GM12878 (cell line): ENCODE results near the gene AKNA. TPM values are rescaled to one million over a fixed set of nuclear protein-coding genes. Genes with fewer than 3 reads are reported as not detected.
A peak's percentile ranks its signal among the peaks of the same experiment; 100 is the strongest.

Experiments
- ATAC-seq: fragments of 200-7000 bp; cut with Tn5 transposase; 3 replicates; pipeline ENCODE4 v1.9.1; 2020; ENCODE audit warnings: mild to moderate bottlenecking, moderate library complexity
- BruUV-seq: library from RNA; stranded (reverse); fragments of 400-500 nt; replicated peaks from 2 replicates; lab custom pipeline; 2021; lab: Mats Ljungman, UMichigan
- CTCF ChIA-PET: fragments of 300-600 bp; sonication (Branson Sonifier 250); formaldehyde crosslinking; extraction: SDS; loops from one replicate; lab custom pipeline; 2021; ENCODE audit warnings: inconsistent platforms; lab: Yijun Ruan, JAX
- POLR2A ChIA-PET: fragments of 350-600 bp; formaldehyde crosslinking; extraction: SDS; loops from one replicate; lab custom pipeline; 2021; ENCODE audit warnings: inconsistent platforms; lab: Charles Lee
- RAD21 ChIA-PET: fragments of 300-600 bp; sonication (Branson Sonifier 250); formaldehyde crosslinking; loops from one replicate; lab custom pipeline; 2023; ENCODE audit warnings: antibody characterized with exemption; ENCODE audit not compliant: unreplicated experiment; lab: Charles Lee
- SMC1A ChIA-PET: fragments of 300-600 bp; sonication (Branson Sonifier 250); formaldehyde crosslinking; loops from one replicate; lab custom pipeline; 2023; ENCODE audit not compliant: unreplicated experiment, uncharacterized antibody; lab: Charles Lee
- DNase-seq: peaks from one replicate; pipeline ENCODE4 v3.0.0-alpha.2; 2011; ENCODE audit warnings: low read depth, low spot score
- FAIRE-seq: peaks from 3 replicates; lab custom pipeline; 2011; peaks lifted over from hg19 to GRCh38; lab: Jason Lieb, UNC
- H2AFZ ChIP-seq: 2 replicates; pipeline ENCODE4 v1.6.0; 2011; ENCODE audit warnings: low read depth, low read length, control low read depth; ENCODE audit not compliant: control insufficient read depth
- H3K27ac ChIP-seq: 2 replicates; pipeline ENCODE4 v1.5.1; 2011; ENCODE audit warnings: control low read depth; ENCODE audit not compliant: control insufficient read depth, insufficient read depth
- H3K27me3 ChIP-seq, 2 experiments: replicated peaks in 1 of 2; 2 replicates each; pipeline versions ENCODE4 v1.6.0 to v1.6.1; 2011; ENCODE audit warnings: low read length in 1 of 2; ENCODE audit not compliant: control insufficient read depth in 2 of 2, insufficient read depth in 2 of 2
- H3K36me3 ChIP-seq, 2 experiments: 2 replicates each; pipeline ENCODE4 v1.5.1; 2011; ENCODE audit warnings: low read length in 1 of 2; ENCODE audit not compliant: control insufficient read depth in 2 of 2, insufficient read depth in 2 of 2
- H3K4me1 ChIP-seq: 2 replicates; pipeline ENCODE4 v1.6.1; 2011; ENCODE audit warnings: mild to moderate bottlenecking, low read length, moderate library complexity, mixed read lengths; ENCODE audit not compliant: control insufficient read depth, insufficient read depth
- H3K4me2 ChIP-seq: 2 replicates; pipeline ENCODE4 v1.6.0; 2011; ENCODE audit warnings: control low read depth; ENCODE audit not compliant: control insufficient read depth, insufficient read depth
- H3K4me3 ChIP-seq: fragments of 200-600 bp; sonication (generic); 2 replicates; pipeline ENCODE4 v1.5.1; 2016
- H3K79me2 ChIP-seq: 2 replicates; pipeline ENCODE4 v1.6.0; 2011; ENCODE audit warnings: low read length; ENCODE audit not compliant: control insufficient read depth, insufficient read depth
- H3K9ac ChIP-seq: 2 replicates; pipeline ENCODE4 v1.8.0; 2011; ENCODE audit warnings: low read length, control low read depth, mixed read lengths; ENCODE audit not compliant: control insufficient read depth, insufficient read depth
- H3K9me3 ChIP-seq: replicated peaks from 3 replicates; pipeline ENCODE4 v1.5.1; 2011; ENCODE audit warnings: mild to moderate bottlenecking, low read length; ENCODE audit not compliant: control insufficient read depth, insufficient read depth
- H4K20me1 ChIP-seq: 2 replicates; pipeline ENCODE4 v1.6.0; 2011; ENCODE audit not compliant: control insufficient read depth, insufficient read depth
- HDAC6 ChIP-seq: fragments of 200-600 bp; sonication (generic); IDR thresholded peaks from one replicate; pipeline ENCODE4 v1.8.0; 2017; ENCODE audit warnings: antibody characterized with exemption; ENCODE audit not compliant: unreplicated experiment
- POLR2A ChIP-seq: IDR thresholded peaks from 2 replicates; pipeline ENCODE4 v1.6.1; 2011; ENCODE audit warnings: low read depth, mild to moderate bottlenecking, low read length
- RB1 ChIP-seq: fragments of 450-650 bp; formaldehyde crosslinking; IDR thresholded peaks from 2 replicates; pipeline ENCODE4 v1.6.1; 2017; ENCODE audit warnings: mild to moderate bottlenecking, borderline replicate concordance
- WGBS: methylation state at CpG from one replicate; pipeline ENCODE4 v1.1.6; 2016; ENCODE audit warnings: low lambda C conversion rate; ENCODE audit not compliant: insufficient replicate concordance, insufficient coverage; ENCODE audit errors: missing lambda C conversion rate; 5-methylcytosine and 5-hydroxymethylcytosine counted together
- in situ Hi-C: fragments of 300-500 bp; cut with MboI; formaldehyde crosslinking; loops from 9 replicates; pipeline ENCODE4 v1.14.3; 2018; ENCODE audit warnings: mixed read lengths
- intact Hi-C: fragments of 100-400 bp; cut with micrococcal nuclease; formaldehyde crosslinking; loops from one replicate; pipeline ENCODE4 v1.14.2; 2022; ENCODE audit not compliant: unreplicated experiment
- polyA plus RNA-seq, 11 experiments: library from polyadenylated mRNA; depleted of rRNA in 4 of 11; unstranded in 6 of 11; stranded (reverse) in 5 of 11; fragments of >200 nt; fragmentation: Nextera tagmentation in 4 of 11; fragmentation: Illumina TruSeq in 1 of 11; extraction: Ambion mirVana in 4 of 11; extraction: Trizol in 1 of 11; gene quantifications; 1 replicate in 1 of 11; 2 replicates in 10 of 11; pipeline versions ENCODE4 v1.2.1 to v1.2.3, GENCODE V29; 2011 to 2016; ENCODE audit warnings: inconsistent platforms in 2 of 11, missing spikeins in 2 of 11, low read depth in 1 of 11
- total RNA-seq, 4 experiments: library from RNA; depleted of rRNA in 3 of 4; stranded (reverse); fragments of >200 nt in 3 of 4; fragmentation: Illumina TruSeq in 1 of 4; extraction: Trizol in 1 of 4; gene quantifications; 2 replicates each; pipeline versions ENCODE4 v1.2.1 to v1.2.3, GENCODE V29; 2013 to 2021
- TF ChIP-seq, protein P1 (sequence below): fragments of 450-650 bp; IDR thresholded peaks from 2 replicates; pipeline ENCODE4 v1.6.1; 2017; ENCODE audit warnings: mild to moderate bottlenecking, moderate library complexity

AKNA gene
- total and polyA plus RNA-seq, 10 of the 15 experiments (the other 5 are each of a cell fraction or from before 2014, with no cell fraction given) = 1.6 to 132 (median 35.3) TPM

- TF ChIP-seq, protein P1, sequence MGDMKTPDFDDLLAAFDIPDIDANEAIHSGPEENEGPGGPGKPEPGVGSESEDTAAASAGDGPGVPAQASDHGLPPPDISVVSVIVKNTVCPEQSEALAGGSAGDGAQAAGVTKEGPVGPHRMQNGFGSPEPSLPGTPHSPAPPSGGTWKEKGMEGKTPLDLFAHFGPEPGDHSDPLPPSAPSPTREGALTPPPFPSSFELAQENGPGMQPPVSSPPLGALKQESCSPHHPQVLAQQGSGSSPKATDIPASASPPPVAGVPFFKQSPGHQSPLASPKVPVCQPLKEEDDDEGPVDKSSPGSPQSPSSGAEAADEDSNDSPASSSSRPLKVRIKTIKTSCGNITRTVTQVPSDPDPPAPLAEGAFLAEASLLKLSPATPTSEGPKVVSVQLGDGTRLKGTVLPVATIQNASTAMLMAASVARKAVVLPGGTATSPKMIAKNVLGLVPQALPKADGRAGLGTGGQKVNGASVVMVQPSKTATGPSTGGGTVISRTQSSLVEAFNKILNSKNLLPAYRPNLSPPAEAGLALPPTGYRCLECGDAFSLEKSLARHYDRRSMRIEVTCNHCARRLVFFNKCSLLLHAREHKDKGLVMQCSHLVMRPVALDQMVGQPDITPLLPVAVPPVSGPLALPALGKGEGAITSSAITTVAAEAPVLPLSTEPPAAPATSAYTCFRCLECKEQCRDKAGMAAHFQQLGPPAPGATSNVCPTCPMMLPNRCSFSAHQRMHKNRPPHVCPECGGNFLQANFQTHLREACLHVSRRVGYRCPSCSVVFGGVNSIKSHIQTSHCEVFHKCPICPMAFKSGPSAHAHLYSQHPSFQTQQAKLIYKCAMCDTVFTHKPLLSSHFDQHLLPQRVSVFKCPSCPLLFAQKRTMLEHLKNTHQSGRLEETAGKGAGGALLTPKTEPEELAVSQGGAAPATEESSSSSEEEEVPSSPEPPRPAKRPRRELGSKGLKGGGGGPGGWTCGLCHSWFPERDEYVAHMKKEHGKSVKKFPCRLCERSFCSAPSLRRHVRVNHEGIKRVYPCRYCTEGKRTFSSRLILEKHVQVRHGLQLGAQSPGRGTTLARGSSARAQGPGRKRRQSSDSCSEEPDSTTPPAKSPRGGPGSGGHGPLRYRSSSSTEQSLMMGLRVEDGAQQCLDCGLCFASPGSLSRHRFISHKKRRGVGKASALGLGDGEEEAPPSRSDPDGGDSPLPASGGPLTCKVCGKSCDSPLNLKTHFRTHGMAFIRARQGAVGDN = peak; percentile 37; the same call in 1 of the 2 replicates
- TF ChIP-seq HDAC6 = no peak
Observed at GRCh38 chr9:114371973-114372917, 15.5 kb downstream of the AKNA start (continued).

DNA sequence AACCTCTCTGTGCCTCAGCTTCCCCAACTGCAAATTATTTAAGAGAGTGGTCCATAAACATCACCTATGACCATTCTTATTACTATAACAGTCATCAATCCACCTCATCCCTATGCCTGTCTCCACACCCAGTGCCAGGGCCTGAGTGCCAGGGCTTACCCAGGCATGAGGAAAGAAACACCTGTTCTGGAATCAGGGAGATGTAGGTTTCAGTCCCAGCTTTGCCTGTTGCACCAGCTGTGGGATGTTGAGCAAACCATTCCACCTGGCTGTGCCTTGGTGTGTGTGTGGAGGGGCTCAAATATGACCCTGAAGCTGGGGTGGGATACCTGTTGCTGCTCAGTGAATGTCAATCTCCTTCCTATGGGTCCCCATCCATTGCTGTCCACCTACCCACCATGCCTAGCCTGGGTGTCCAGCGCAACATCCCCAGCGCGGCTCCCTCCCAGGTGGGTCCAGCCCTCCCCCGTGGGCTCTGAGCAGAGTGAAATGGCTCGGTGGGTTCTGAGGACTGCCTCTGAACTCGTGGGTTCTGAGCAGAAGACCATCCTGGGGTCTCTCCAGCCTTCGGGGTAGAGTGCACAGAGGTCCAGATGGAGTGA, 16.3 kb downstream of the AKNA start:
- BruUV-seq = no TSS peak
- Histone ChIP-seq H2AFZ (no peak overlapping the region), H3K27ac (peak overlapping the region; percentile 99), H3K79me2 (peaks cover 44% of the 10 kb centered on the region), H3K9me3 (no peaks in the 10 kb centered on the region), H3K36me3 (peaks cover 42 to 45% of the 10 kb centered on the region in 2 experiments), H4K20me1 (no peaks in the 10 kb centered on the region), H3K27me3 (no peaks in the 10 kb centered on the region), H3K4me3 (no peak overlapping the region), H3K9ac (peak overlapping the region; percentile 76; the same call in 1 of the 2 replicates), H3K4me1 (peaks cover 71% of the 10 kb centered on the region), H3K4me2 (peak overlapping the region; percentile 72)
- intact Hi-C loops (no loop called here), in situ Hi-C loops (no loop called here)
- FAIRE-seq (no peak), ATAC-seq (no peak), DNase-seq (no peak)
- ChIA-PET POLR2A (interaction anchor here (1.0 to 13.2 kb wide), 4 partner anchors 8 to 131 kb away, joined by 3 to 312 read pairs (median 6); partner anchors contain the start of gene AKNA), CTCF (interaction anchor here (0.9 to 3.9 kb wide), 3 partner anchors 14 to 26 kb away, joined by 3 to 48 read pairs (median 29); partner anchors contain the start of gene AKNA), SMC1A (interaction anchor here (0.7 to 13.9 kb wide), 5 partner anchors 16 to 29 kb away, joined by 3 to 327 read pairs (median 3); partner anchors contain the start of gene AKNA), RAD21 (interaction anchor here (0.5 to 12.9 kb wide), 5 partner anchors 16 to 34 kb away, joined by 3 to 251 read pairs (median 3); partner anchors contain the start of gene AKNA)
- WGBS = 49% methylated on average over 6 of the region's 7 CpGs
- TF ChIP-seq RB1 (no peak), POLR2A (0 out of 2 replicates have a peak, but pooled peaks have one; percentile 12)
